Esophagus mucosa (tissue), 1 donor: ENCODE measurements around the gene KDELR3. TPM values are rescaled to one million over a fixed set of nuclear protein-coding genes. Genes with fewer than 3 reads are reported as not detected.

ENCODE experiments used
- ATAC-seq: fragments of 200-7000 bp; cut with Tn5 transposase; one replicate; pipeline ENCODE4 v1.9.1; 2020
- total RNA-seq: library from RNA; stranded (reverse); gene quantifications from one replicate; pipeline ENCODE4 v1.2.4, GENCODE V29; 2023
- donor health status: DM: yes; HTN: yes; CAD: no.

Gene KDELR3
- total RNA-seq, 1 donor from 2014 or later, result 3.2 TPM

DNA sequence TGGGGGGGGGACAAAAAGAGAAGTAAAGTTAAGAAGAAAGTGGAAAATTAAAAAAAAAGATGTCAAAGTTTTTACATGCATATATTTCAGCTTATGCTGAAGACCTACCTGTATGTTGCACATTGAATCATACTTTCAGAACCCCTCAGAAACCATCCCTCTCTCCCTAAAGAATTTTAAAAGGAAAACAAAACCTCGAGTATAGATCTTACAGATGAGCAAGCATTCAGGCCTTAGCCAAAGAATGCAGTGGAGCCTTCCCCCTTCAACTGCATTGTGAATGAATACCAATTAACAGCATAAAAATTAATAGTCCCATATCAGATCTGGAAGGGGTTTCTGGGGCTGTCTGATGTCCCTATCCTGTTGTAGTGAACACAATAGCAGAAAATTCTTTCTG lies 16.3 kb downstream of the KDELR3 start:
- no peak for ATAC-seq

GRCh38 chr22:38485783-38486182 lies 17.9 kb downstream of the KDELR3 start:
- peak; percentile 5 for ATAC-seq

DNA sequence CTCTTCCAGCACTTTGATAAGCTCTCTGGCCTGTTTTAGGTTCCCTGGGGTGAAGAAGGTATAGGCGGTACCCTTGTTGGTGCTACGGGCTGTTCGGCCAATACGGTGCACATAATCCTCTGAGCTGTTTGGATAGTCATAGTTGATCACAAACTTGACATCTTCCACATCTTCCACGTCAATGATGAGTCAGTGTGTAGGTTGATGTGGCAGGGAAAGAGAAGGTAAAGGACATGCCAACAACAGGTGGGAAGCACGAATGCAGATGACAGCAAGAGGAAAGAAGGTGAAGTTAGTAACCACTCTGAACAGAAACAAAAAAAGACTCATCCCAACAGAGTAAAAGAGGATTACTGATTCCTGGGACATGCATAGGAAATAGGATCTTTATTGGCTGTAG lies 20.1 kb downstream of the KDELR3 start:
- ATAC-seq, result peak; percentile 34

DNA sequence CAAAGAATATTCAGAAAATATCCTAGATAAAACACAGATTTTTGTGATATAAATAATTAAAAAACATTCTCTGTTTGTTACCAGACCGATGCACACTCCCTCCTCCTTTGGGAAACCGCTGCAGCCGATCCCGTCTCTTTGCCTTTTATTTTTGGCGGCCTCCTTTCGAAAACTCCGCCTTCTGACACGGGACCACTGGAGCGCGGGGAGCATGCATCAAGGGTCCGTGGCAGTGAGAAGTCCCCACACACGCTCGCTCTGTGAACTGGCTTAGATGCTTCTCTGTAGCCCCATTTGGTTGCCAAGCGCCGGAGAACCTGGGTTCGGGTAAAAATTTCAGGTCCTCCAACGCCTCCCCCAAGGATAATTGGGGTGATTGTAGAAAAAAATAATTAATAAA lies 21.2 kb downstream of the KDELR3 start:
- ATAC-seq, result no peak

DNA sequence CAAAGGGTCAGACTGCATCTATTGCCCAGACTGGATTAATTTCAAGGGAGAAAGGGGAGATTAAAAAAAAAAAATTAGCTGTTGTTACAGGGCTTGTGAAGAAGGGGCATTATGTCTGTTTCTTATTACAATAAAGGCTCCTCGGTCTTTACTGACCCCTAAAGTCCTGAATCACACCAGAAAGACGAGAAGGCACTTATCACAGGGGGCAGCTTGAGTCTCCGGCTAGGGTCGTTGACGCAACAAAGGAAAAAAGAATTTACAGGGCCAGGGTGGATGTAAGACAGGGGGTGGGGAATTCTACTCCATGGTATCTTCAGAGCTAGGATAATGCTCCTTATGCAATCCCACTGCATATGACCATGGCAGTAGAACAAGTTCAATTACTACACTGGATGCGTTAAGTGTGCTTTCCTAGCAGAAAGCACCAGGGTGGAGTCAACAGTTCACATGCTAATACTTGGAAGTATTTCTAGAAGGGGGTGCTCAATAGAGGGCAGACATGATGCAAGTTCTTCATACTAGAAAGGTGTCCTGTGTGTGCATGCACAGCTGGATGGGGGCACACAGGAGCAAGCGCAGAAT lies 21.8 kb downstream of the KDELR3 start:
- no peak for ATAC-seq

GRCh38 chr22:38490475-38490874 lies 22.6 kb downstream of the KDELR3 start:
- no peak for ATAC-seq

- ATAC-seq, result no peak
Observed at GRCh38 chr22:38490915-38491314, 23.0 kb downstream of the KDELR3 start.

DNA sequence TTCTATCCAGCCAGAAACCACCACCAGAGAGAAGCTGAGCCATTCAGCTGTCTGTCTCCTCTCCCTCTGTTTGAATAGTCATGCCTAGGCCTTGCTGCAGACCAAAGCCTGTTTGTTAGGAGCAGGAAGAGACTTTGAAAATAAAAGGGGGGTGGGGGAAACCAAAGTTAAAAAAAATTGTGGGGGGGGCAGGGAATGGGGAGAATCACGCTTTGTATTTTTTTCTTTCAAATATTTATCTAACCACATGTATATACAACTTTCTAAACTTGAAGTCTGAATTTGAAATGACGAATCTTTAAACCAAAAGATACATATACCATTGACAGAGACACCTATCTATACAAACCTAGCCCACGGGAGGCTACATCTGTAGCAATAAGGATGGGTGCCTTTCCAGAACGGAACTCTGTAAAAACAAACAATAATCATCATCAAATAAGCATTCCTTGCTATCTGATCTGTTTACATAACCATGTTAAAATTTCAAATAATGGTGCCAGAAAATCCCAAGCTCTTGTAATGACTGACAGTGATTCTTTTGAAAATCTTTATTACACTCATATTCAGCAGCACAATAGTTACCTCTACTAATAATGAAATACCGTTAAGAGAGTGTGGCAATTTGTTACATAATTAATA lies 23.9 kb downstream of the KDELR3 start:
- ATAC-seq, result no peak

DNA sequence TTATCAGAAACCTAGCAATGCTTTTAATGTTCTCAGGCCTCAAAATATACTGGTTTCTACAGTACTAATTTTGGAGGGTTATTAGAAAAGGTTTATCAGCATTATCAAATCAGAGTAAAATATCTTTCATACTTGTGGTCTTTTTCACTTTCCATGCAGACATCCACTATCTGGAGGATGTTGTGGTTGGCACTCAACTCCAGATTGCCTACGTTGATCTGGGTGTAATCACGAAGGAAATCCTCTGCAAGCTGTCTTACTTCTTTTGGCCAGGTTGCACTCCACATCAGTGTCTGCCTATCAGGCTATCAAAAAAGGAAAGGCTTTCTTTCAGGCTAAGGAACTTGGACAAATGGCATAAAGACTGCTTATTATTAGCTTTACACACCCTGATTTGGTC lies 26.6 kb downstream of the KDELR3 start:
- ATAC-seq, result no peak

- no peak for ATAC-seq
Observed at GRCh38 chr22:38494939-38495338, 27.0 kb downstream of the KDELR3 start.

- no peak for ATAC-seq
Observed at GRCh38 chr22:38497869-38498268, 30.0 kb downstream of the KDELR3 start.

DNA sequence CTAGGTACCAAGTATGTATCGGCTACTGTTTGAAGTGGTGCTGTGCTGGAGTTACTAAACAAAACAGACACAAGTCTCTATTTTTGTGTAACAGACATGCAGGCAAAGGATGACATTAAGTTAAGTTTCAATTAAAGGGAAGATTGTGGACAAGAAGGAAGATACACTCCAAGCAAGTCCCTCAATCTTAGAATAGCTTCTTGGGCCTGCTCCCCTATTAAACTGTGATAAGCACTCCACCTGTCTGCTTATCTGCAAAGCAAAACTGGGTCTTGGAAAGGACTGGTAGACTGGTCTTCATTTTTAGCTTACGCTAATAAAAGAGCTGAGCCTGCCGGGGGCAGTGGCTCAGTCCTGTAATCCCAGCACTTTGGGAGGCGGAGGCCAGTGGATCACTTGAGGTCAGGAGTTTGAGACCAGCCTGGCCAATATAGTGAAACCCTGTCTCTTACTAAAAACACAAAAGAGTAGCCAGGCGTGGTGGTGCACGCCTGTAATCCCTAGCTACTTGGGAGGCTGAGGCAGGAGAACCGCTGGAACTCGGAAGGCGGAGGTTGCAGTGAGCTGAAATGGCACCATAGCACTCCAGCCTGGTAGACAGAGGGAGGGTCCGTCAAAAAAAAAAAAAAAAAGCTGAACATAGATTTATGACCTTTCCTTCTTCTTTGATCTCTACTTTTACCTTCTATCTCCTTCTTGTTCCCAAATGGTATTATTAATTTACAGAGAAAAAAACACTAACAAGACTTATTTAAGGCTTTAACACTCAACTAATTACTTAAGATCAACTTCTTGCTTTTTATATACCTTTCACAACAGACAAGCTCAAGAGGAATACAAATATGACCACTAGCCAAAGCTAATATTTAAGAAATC lies 34.1 kb downstream of the KDELR3 start:
- ATAC-seq, result no peak

- no peak for ATAC-seq
Observed at GRCh38 chr22:38503021-38503420, 35.1 kb downstream of the KDELR3 start.

- no peak for ATAC-seq
Observed at GRCh38 chr22:38504731-38505540, 37.0 kb downstream of the KDELR3 start.

DNA sequence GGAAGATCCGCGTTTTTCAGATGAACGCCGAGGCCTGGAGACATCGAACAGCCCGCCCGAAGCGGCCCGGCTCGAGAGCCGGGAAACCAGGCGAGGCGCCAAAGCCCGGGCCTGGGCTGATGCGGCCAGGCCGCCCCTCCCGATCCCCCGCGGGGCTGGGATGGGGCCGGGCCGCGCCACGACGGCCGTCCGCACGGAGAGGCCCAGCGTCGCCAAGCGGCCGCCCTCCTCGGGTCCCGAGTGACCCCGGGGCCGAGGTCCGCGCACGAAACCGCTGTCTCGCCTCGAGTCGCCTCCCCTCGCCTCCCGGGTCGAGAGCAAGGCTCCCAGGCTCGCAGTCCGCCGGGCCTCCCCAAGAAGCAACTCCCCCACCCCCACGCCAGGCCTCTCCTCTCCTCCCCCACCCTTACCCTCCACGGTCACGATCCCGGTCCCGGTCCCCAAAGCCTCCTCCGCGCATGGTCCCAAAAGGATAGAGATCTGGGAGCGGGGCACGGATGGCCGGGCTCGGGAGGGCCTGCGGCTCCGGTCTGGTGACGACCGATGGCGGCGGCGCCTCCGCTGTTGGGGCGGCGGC lies 37.7 kb downstream of the KDELR3 start:
- ATAC-seq, result peak; percentile 68

DNA sequence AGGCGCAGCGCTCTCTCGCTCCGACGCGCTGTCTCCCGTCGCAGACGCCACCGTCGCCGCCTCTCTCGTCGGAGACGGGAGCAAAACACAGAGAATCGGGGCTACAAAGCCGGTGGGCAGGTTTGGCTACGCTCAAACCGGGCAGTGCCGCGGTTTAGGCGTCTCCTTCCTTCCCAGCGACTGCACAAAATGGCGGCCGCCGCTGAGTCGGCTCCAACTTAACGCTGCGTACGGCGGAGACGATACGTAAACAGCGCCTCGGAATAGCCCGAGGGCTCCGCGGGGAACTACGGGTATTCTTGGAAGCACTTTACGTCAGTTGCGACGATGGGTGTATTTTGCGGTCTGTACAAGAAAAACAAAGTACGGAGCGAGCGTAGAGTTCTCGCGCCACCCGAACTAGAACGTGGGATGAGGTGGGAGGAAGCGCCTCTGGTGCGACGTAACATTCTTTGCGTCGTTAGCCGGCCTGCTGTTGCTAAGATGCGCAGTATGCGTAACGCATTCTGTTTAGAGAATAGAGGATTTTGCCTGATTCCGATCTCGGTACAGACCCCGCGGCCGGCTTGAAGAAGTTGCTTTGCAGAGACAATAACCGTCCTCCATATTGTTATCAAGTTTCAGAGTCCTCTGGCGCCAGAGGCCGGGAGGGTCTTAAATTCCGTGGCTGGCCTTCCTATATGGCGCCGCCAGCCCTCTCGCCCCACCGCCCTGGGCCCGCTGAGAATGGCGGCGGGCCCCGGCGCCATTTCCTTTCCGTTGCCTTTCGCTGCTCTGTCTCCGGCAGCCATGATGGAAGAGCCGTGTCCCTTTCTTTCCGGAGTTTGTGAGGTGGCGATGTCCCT lies 38.4 kb downstream of the KDELR3 start, which contains the start of gene DDX17:
Gene DDX17, minus strand, starts transcription at position 194 of the 845 bp plus-strand sequence.
- ATAC-seq, result peak; percentile 93

GRCh38 chr22:38510416-38510970 lies 42.6 kb downstream of the KDELR3 start:
- no peak for ATAC-seq

- ATAC-seq, result peak; percentile 62
Observed at GRCh38 chr22:38513063-38513462, 45.2 kb downstream of the KDELR3 start.

DNA sequence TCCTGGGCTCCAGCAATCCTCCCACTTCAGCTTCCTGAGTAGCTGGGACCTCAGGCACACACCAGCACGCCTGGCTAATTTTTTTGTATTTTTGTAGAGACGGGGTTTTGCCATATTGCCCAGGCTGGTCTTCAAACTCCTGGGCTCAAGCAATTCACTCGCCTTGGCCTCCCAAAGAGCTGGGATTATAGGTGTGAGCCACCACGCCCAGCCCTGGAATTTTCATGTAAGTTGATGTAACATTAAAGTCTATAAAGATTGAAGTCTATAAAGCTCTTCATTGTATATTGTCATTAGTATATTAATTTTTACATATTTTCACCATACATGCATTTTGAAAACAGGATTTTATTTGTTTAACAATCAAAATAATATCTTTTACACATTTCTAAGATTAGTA lies 50.7 kb downstream of the KDELR3 start:
- ATAC-seq, result no peak

DNA sequence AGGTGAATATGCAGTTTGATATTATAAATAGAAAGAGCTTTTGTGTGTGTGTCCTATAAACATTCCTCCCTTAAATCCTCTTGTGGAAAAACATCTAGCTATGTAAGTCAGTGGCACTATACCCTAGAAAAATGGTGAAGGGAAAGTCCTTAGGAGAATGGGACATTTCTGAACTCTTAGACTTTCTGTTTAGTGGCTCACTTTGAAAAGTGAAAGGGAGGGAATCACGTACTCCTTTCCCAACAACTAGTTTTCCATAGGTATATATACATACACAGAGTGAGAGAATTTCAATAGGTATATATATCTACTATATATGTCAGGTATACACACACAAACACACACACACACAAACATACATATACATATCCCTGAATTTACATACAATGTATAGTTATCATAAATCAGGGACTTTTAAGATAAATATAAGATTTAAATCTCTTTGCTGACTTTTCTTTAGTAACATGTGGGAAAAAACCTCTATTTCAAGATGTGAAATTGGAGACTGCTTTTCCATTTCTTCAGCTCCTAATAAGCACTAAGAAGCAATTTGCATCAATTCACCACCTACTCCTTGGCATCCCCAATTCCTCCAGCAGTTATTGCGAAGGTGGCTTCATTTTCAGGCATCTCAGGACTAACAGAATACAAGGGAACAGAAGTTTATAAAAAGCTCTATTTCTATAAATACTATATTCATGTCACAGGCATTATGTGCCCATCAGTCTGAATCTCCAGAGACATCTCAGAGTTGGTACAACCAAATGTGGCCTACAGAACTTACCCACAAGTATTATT lies 51.8 kb downstream of the KDELR3 start:
- no peak for ATAC-seq
